ENCODE results near the gene ZFP14.
"Not testable (repeated sequence)": the region's sequence is repeated elsewhere in the genome, so short reads cannot be mapped to it uniquely, and the experiment has no call there.

Gene ZFP14

GRCh38 chr19:36331353-36332228 is 47.4 kb downstream of the ZFP14 start:
- DNase-seq (ENCODE audit: low read depth in 3 of 3), result peak; percentile 9 to 40 (median 32)

DNA sequence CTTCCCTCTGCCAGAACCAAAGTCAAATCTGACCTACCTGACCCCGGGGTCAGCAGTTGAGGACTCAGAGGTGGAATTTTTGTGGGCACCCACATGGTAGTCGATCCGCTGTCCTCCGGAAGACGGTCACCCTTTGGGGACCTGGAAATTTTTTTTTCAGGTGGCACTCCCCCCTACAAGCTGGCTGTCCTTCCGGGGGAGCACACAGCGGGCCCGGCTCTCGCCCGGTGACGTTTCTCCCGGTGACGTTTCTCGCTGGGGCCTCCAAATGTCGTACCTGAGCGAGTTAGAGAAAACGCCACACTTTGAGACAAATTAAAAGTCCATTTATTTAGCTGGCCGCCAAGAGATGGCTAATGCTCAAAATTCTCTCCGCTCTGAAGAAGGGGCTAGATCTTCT is 48.8 kb downstream of the ZFP14 start:
- DNase-seq (ENCODE audit: low read depth in 3 of 3), result no peak

GRCh38 chr19:36329534-36329933 is 49.5 kb downstream of the ZFP14 start:
- not testable (repeated sequence) for DNase-seq (ENCODE audit: low read depth in 3 of 3)

DNA sequence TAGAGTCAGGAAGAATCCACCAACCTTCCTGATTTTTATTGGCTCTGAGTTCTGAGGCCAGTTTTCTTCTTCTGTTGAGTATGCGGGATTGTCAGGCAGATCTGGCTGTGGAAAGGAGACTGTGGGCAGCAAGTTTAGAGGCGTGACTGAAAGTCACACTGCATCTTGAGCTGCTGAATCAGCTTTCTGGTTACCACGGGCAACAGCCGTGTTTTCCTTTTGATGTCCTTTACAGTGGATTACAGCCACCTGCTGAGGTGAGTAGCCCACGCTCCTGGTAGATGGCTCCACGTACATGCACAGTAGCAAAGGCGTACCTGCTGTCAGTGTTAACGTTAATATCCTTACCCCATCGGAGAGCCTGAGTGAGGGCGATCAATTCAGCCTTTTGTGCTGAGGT is 52.4 kb downstream of the ZFP14 start:
- DNase-seq (ENCODE audit: low read depth in 3 of 3), result not testable (repeated sequence)

- not testable (repeated sequence) for DNase-seq (ENCODE audit: low read depth in 3 of 3)
Measured at GRCh38 chr19:36315164-36315563, 63.8 kb downstream of the ZFP14 start.

- DNase-seq (ENCODE audit: low read depth in 3 of 3), result not testable (repeated sequence)
Measured at GRCh38 chr19:36314053-36314452, 64.9 kb downstream of the ZFP14 start.

- DNase-seq (ENCODE audit: low read depth in 3 of 3), result not testable (repeated sequence)
Measured at GRCh38 chr19:36311098-36311760, 67.8 kb downstream of the ZFP14 start.

- DNase-seq (ENCODE audit: low read depth in 3 of 3), result not testable (repeated sequence)
Measured at GRCh38 chr19:36310416-36310990, 68.5 kb downstream of the ZFP14 start.

DNA sequence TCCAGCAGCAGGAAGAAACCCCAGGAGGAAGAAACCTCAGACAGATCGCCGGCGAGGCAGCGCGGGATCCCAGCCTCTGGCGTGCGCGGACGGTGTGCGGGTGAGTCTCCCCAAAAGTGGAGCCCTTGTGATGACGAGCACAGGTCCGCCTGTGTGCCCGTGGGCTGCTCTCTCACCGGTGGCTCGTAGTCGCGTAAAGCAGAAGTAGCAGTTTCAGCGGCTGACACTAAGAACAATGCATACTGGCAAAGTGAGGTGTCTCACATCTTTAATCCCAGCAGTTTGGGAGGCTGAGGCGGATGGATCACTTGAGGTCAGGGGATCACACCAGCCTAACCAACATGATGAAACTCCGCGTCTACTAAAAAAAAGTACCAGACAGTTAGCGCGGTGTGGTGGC is 69.2 kb downstream of the ZFP14 start:
- DNase-seq (ENCODE audit: low read depth in 3 of 3), result not testable (repeated sequence)

DNA sequence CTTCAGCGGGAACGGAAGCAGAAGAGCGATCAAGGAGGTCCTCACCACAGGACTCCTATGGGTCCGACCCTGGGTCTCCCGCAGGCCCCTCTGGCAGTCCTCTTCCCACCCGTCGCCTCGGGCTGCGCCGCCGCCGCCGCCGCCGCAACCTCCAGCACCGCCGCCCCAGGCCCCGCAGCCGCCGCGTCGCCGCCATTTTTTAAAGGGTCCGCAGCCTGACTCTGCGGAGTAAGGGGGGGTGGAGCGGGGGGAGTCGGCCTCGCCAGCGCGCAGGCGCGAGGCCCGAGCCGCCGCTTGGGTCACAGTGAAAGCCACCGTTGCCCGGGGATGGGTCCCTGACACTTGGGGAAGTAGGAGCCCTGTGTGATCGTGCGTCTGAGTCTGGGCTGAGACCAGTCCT is 69.7 kb downstream of the ZFP14 start:
- DNase-seq (ENCODE audit: low read depth in 3 of 3), result not testable (repeated sequence)

DNA sequence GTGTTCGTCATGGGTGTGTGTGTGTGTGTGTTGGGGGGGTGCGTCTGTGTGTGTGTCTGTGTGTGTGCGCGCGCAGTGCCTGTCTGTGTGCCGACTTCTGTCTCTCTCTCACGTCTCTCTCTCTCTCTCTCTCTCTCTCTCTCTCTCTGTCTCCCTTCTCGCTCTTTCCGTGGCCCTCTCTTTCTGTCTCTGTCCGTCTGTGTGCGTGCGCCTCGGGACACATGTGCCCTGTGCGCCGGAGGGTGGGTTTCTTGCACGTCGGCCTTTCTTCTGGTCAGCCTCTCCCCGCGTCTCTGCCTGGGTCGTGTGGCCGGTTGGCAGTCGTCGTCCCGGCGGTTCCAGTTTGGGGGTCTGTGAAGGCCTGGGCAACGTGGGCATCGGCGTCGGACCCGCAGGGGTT is 86.7 kb downstream of the ZFP14 start:
- not testable (repeated sequence) for DNase-seq (ENCODE audit: low read depth in 3 of 3)

Data from stimulated activated CD4-positive, alpha-beta T cell treated with anti-CD3 and anti-CD28 coated beads, TNF-alpha, amount 100 ng/mL, for 4 hours (primary cell).